Skeletal muscle tissue (tissue), 4 donors: ENCODE measurements around the gene ZNF593OS. TPM values are rescaled to one million over a fixed set of nuclear protein-coding genes. Genes with fewer than 3 reads are reported as not detected.

Experiments used
- H3K27ac ChIP-seq: one replicate; pipeline ENCODE4 v1.7.0; 2013; ENCODE audit warnings: mild to moderate bottlenecking, low read depth, low read length, inconsistent platforms
- H3K27me3 ChIP-seq, 3 donors: one replicate each; pipeline ENCODE4 v1.7.0; 2013; ENCODE audit warnings: low read length in 3 of 3; ENCODE audit not compliant: control insufficient read depth in 3 of 3, insufficient read depth in 3 of 3
- H3K36me3 ChIP-seq, 3 donors: one replicate each; pipeline ENCODE4 v1.7.0; 2013; ENCODE audit warnings: low read length in 3 of 3; ENCODE audit not compliant: control insufficient read depth in 3 of 3, insufficient read depth in 3 of 3
- H3K4me1 ChIP-seq, 3 donors: one replicate each; pipeline ENCODE4 v1.7.0; 2013; ENCODE audit warnings: low read length in 3 of 3, mild to moderate bottlenecking in 3 of 3; ENCODE audit not compliant: control insufficient read depth in 3 of 3, insufficient read depth in 3 of 3
- H3K4me3 ChIP-seq, 3 donors: one replicate each; pipeline ENCODE4 v1.7.0; 2013; ENCODE audit warnings: low read length in 3 of 3
- H3K9ac ChIP-seq, 3 donors: one replicate each; pipeline ENCODE4 v1.7.0; 2013; ENCODE audit warnings: low read length in 3 of 3, mild to moderate bottlenecking in 3 of 3, moderate library complexity in 2 of 3, low read depth in 1 of 3
- H3K9me3 ChIP-seq, 3 donors: one replicate each; pipeline ENCODE4 v1.7.0; 2013; ENCODE audit warnings: low read length in 3 of 3; ENCODE audit not compliant: control insufficient read depth in 3 of 3
- total RNA-seq: library from RNA; depleted of rRNA; stranded (reverse); fragments of >200 nt; gene quantifications from one replicate; pipeline ENCODE4 v1.2.3, GENCODE V29; 2014
- donor health status: Osteomylitis.

The ZNF593OS gene
- total RNA-seq, 1 donor from 2014 or later: not detected

- H3K9me3 ChIP-seq: no peaks in the 10 kb centered on the region
These were observed 40.9 kb downstream of the ZNF593OS start for GRCh38 chr1:26130695-26131094.

GRCh38 chr1:26129778-26130177, 41.9 kb downstream of the ZNF593OS start:
- peaks cover 7 to 22% (median 11%) of the 10 kb centered on the region in 3 donors for H3K4me1 ChIP-seq
- no peaks in the 10 kb centered on the region for H3K27me3 ChIP-seq
- no peaks in the 10 kb centered on the region for H3K9me3 ChIP-seq
- no peak overlapping the region for H3K9ac ChIP-seq
- no peaks in the 10 kb centered on the region for H3K36me3 ChIP-seq
- H3K27ac ChIP-seq: no peak overlapping the region
- no peak overlapping the region for H3K4me3 ChIP-seq

More at GRCh38 chr1:26130695-26131094, 40.9 kb downstream of the ZNF593OS start:
- Histone ChIP-seq H3K36me3 (no peaks in the 10 kb centered on the region), H3K27ac (no peak overlapping the region), H3K9ac (no peak overlapping the region), H3K4me3 (no peak overlapping the region), H3K27me3 (no peaks in the 10 kb centered on the region), H3K4me1 (peaks cover 7 to 19% (median 11%) of the 10 kb centered on the region in 3 donors)

GRCh38 chr1:26127235-26128163, 44.1 kb downstream of the ZNF593OS start:
- Histone ChIP-seq H3K27me3 (no peaks in the 10 kb centered on the region), H3K4me3 (peak overlapping the region; percentile 4 to 49 (median 8)), H3K27ac (peak overlapping the region; percentile 51), H3K9ac (peak overlapping the region in 2 of 3 donors; percentile 54 to 65), H3K4me1 (peaks cover 14 to 30% (median 18%) of the 10 kb centered on the region in 3 donors), H3K9me3 (no peaks in the 10 kb centered on the region), H3K36me3 (peaks cover 0 to 5% (median 0%) of the 10 kb centered on the region in 3 donors)

GRCh38 chr1:26126321-26127084, 45.1 kb downstream of the ZNF593OS start:
- no peaks in the 10 kb centered on the region for H3K27me3 ChIP-seq
- H3K9me3 ChIP-seq: no peaks in the 10 kb centered on the region
- peaks cover 21 to 38% (median 27%) of the 10 kb centered on the region in 3 donors for H3K4me1 ChIP-seq
- no peak overlapping the region for H3K4me3 ChIP-seq
- H3K36me3 ChIP-seq: peaks cover 0 to 10% (median 0%) of the 10 kb centered on the region in 3 donors
- no peak overlapping the region for H3K9ac ChIP-seq
- peak overlapping the region; percentile 13 for H3K27ac ChIP-seq

- H3K4me3 ChIP-seq: no peak overlapping the region
- no peak overlapping the region for H3K27ac ChIP-seq
These were observed 45.7 kb downstream of the ZNF593OS start for GRCh38 chr1:26125946-26126320.

GRCh38 chr1:26125382-26125781, 46.2 kb downstream of the ZNF593OS start:
- H3K9me3 ChIP-seq: no peaks in the 10 kb centered on the region
- no peaks in the 10 kb centered on the region for H3K27me3 ChIP-seq
- no peak overlapping the region for H3K9ac ChIP-seq
- H3K4me1 ChIP-seq: peaks cover 25 to 38% (median 30%) of the 10 kb centered on the region in 3 donors
- H3K27ac ChIP-seq: no peak overlapping the region
- peaks cover 0 to 11% (median 0%) of the 10 kb centered on the region in 3 donors for H3K36me3 ChIP-seq
- H3K4me3 ChIP-seq: no peak overlapping the region

More at GRCh38 chr1:26125946-26126320, 45.7 kb downstream of the ZNF593OS start:
- Histone ChIP-seq H3K27me3 (no peaks in the 10 kb centered on the region), H3K9me3 (no peaks in the 10 kb centered on the region), H3K36me3 (peaks cover 0 to 10% (median 0%) of the 10 kb centered on the region in 3 donors), H3K9ac (no peak overlapping the region), H3K4me1 (peaks cover 25 to 40% (median 30%) of the 10 kb centered on the region in 3 donors)

GRCh38 chr1:26124418-26125331, 47.0 kb downstream of the ZNF593OS start:
- peaks cover 25 to 42% (median 30%) of the 10 kb centered on the region in 3 donors for H3K4me1 ChIP-seq
- no peak overlapping the region for H3K27ac ChIP-seq

GRCh38 chr1:26122988-26123973, 48.4 kb downstream of the ZNF593OS start:
- Histone ChIP-seq H3K4me1 (peaks cover 22 to 37% (median 28%) of the 10 kb centered on the region in 3 donors), H3K9me3 (no peaks in the 10 kb centered on the region), H3K27ac (peak overlapping the region; percentile 67), H3K9ac (peak overlapping the region in 1 of 3 donors; percentile 34), H3K4me3 (no peak overlapping the region), H3K36me3 (peaks cover 5 to 22% (median 8%) of the 10 kb centered on the region in 3 donors), H3K27me3 (no peaks in the 10 kb centered on the region)

More at GRCh38 chr1:26124418-26125331, 47.0 kb downstream of the ZNF593OS start:
- peaks cover 0 to 12% (median 0%) of the 10 kb centered on the region in 3 donors for H3K36me3 ChIP-seq
- H3K9ac ChIP-seq: no peak overlapping the region
- H3K4me3 ChIP-seq: no peak overlapping the region
- no peaks in the 10 kb centered on the region for H3K9me3 ChIP-seq
- no peaks in the 10 kb centered on the region for H3K27me3 ChIP-seq
